Head of caudate nucleus (tissue), 42 donors: ENCODE measurements around the gene PPP1R12C.
A peak's percentile ranks its signal among the peaks of the same experiment; 100 is the strongest.

ENCODE experiments used
- DNase-seq, 42 donors: peaks; one replicate each; pipeline versions ENCODE4 v3.0.0 to v3.0.0-alpha.2; 2020 to 2021; ENCODE audit warnings: mixed read lengths in 7 of 42
- intact Hi-C: fragments of 100-400 bp; cut with DNase I; formaldehyde crosslinking; loops from one replicate; pipeline ENCODE4 v1.15.0; 2022

PPP1R12C gene

DNA sequence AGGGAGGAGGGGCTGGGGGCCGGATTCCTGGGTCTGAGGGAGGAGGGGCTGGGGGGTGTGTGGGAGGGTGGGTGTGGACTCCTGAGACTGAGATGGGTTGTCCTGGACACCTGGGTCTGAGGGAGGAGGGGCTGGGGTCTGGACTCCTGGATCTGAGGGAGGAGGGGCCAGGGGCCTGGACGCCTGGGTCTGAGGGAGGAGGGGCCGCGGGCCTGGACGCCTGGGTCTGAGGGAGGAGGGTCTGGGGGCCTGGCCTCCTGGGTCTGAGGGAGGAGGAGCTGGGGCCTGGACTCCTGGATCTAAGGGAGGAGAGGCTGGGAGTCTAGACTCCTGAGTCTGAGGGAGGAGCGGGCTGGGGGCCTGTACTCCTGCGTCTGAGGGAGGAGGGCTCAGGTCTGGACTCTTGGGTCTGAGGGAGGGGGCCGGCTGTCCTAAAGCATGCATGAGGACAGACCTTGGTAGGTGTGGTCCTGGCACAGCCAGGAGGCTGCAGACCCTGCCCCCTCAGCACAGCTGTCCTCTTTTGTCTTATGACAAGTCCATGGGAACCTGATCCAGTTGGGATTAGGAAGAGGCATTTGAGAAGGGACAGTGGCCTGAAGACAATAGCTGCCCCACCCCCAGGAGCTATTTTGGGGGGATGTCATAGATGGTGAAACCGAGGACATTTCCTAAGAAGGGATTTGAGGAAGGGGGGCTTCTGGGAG, 30.3 kb upstream of the PPP1R12C start:
- no peak for DNase-seq
- intact Hi-C loops: no loop called here

DNA sequence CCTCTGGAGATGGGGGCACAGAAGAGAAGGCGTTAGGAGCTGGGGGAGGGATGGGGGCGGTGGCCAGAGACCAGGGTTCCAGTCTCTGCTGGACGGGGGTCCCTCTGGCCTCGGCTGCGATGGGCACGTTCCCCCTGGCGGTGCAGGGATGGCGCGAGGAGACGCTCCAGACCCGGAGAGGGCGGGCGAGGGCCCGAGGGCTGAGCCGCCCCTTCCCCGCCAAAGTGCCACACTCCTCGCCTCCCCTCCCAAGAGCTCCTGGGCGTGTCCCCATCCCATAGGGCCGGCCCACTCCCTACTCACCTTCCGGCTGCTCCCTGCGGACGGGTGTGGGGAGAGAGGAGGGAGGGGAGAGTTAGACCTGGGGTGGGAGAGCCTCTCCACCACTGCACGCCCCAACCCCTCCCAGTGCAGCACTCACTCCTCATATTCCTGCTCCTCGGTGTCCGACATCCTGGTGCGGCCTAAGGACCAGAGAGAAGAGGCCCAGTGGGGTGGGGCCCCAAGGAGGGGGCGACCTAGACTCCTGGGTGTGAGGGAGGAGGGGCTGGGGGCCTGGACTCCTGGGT, 29.4 kb upstream of the PPP1R12C start:
- no peak for DNase-seq
- intact Hi-C loops: no loop called here

DNA sequence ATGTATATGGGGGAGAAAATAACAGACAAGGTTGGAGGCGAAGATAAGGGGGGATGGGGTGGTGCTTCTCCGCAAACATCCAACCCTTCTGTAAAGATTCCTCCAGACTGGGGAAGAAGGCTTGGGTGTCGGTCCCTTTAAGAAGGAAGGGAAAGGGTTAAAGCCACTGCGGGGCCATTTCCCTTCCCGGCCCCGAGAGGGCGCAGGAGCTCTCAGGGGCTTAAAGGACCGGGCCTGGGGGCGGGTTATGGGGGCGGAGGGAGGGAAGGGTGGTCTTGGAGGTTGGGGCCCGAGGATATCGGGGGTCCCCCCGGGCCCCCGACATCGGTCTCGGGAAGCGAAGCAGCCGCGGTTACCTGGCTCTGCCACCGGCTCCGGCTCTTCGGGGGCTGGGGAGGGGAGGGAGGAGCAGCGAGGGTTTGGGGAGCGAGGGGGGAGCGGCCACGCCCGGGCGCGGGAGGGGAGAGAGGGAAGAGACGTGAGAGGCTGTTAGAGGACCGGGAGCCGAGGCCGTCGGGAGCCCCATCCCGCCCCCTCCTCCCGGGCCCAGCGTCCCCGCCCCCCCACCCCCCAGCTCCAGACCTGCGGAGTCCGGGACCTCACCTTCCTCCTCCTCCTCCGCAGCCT, 28.8 kb upstream of the PPP1R12C start:
- intact Hi-C loops: no loop called here
- no peak for DNase-seq

DNA sequence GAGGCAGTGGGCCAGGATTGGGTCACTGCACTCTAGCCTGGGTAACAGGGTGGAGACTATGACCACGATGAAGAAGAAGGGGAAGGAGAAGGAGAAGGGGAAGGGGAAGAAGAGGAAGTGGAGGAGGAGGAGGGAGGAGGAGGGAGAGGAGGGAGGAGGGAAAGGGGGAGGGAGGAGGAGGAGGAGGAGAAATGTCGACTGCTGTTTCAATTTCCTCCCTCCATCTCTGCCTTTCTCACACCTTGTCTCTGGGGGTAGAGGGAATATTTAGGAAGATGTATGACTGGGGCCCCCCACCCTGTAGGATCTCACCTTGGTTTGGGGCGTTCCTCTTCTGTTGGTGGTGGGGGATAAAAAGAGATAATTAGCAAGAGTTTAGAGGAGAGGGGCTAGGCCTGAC, 27.8 kb upstream of the PPP1R12C start:
- intact Hi-C loops: no loop called here
- DNase-seq: no peak

DNA sequence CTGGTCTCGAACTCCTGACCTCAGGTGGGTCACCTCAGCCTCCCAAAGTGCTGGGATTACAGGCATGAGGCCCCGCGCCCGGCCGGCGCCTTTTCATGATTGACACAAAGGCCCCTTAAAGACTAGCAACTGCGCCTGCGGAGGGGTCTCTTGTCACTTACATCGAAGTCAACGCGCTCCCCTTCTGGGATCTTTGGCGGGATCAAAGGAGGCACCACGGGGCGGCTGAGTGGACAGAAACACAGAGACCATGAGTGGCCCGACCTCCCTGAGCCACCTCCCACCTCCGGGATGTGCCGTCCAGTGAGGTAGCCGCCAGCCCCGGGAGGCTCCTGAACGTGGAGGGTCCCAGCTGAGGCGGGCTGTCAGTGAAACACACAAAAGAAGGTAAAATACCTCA, 24.3 kb upstream of the PPP1R12C start:
- intact Hi-C loops: loop anchor here (5.0 kb wide), 1 partner anchor 361 kb away; no protein-coding TSS in a partner anchor
- DNase-seq: peak in 1 of 42 donors; percentile 11

DNA sequence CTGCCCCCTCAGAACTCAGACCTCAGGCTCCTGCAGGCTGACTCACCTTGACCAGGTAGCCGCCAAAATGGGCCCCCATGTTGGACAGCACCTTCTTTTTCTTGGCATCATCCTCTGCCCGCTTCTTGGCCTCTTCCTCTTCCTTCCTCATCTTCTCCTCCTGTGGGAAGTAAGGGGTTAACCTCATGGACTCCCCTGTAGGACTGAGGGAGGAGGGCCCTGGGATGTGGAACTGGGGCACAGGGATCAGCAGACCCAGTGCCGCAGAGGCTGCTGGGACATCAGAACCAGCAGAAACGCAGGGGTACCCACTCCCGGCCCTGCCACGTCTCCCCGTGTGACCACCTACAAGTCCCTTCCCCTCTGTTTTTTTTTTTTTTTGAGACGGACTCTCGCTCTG, 20.5 kb upstream of the PPP1R12C start:
- intact Hi-C loops: no loop called here
- DNase-seq: no peak

DNA sequence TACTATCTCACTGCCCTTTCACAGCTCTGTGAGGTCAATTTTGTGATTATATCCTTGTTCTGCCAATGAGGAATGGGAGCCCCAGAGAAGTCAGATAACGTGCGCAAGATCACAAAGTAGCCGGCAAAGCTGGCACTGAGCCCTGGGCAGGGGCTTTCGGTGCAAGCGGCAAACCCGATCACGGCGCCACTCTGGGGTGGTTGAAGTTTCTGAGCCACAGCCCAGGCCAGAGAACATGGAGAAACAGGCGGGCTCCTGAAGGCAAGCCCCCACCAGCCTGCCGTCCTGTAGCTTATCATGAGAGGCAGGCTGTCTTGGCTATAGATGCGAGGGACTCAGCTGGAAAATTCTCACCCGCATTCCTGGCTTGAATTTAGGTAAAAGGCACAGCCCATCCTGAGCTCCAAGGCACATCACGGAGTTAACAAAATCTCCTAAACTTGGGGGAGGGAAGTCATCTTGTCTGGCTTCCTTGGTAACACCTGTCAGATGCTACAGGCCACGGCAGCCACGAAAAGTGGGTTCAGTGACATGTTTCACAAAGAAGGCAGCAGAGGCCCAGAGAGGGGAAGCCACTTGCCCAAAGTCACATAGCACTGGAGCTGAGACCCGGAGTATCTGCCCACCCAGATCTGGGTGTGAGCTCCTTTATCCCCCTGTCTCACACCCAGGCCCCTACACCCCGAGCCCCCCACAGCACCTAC, 19.1 kb upstream of the PPP1R12C start:
- no peak for DNase-seq
- intact Hi-C loops: no loop called here

DNA sequence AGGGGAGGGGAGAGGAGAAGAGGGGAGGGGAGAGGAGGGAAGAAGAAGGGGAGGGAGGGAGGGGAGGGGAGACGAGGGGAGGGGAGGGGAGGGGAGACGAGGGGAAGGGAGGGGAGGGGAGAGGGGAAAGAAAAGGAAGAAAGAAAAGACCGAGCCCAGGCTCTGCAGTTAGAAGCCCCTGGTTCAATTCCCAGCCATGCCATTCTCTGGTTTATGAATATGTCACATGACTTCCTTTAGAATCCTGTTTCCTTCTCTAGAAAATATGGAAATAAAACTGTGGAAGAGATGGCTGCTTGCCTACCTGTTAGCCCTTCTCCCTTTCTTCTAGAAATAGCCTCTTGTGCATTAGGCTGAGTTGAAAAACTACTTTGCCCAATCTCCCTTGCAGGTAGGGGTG, 17.3 kb upstream of the PPP1R12C start:
- intact Hi-C loops: no loop called here
- DNase-seq: no peak

DNA sequence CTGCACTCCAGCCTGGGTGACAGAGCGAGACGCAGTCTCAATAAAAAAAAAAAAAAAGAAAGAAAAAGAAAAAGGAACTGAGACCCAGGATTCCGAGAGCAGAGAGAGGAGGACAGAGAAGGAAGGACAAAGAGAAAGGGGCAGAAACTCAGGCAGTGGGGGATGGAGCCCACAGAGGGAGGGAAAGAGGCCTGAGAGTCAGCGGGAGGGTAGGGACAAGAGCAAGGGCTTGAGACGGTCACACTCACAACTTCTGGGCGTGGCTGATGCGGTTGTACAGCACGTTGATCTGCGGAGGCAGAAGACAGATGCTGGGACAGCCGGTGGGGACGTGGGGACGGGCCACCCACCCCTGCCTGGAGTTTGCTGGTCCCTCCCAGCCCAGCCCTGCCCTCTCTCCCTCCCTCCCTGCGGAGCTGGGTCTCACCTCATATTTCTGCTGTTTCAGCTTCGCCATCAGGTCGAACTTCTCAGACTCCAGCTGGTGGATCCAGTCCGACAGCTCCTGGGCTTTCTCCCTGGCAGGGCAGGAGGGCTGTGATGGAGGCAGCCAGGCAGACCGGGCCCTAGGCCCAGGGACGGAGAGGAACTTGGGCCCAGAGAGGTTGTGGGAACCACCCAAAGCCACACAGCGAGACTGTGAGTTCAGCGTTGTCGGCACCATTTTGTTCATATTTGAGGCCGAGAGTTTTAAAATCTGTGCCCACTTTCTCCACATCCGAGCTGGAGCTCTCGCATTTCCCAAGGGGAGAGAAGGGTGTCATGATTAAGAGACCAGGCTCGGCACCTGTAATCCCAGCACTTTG, 16.4 kb upstream of the PPP1R12C start:
- DNase-seq: no peak
- intact Hi-C loops: no loop called here

DNA sequence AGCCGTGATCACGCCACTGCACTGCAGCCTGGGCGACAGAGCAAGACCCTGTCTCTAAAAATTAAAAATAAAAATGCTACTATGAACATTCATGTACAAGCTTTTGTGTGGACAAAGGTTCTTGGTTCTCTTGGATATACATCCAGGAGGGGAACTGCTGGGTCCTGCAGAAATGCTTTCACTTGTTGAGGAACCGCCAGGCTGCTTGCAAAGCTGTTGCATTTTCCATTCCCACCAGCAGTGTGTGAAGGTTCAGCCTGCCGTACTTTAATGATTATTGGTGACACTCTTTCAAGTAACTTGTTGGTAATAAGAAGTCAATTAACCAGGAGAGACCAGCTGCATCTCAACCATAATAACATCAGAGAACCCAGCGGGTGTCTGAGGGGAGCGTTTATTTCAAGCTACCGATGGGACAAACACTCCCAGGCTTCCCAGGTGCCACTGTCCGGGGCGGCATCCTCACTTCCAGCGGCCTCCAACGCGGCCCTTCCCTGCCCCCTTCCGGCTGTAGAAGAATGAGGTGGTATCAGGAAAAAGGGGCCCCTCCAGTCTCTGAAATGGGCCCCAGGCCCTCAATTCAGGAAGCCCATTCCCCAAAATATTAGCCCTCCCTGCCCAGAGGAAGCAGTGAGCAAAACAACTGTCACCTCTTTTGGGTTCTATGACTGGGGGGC, 15.2 kb upstream of the PPP1R12C start:
- DNase-seq: no peak
- intact Hi-C loops: no loop called here

DNA sequence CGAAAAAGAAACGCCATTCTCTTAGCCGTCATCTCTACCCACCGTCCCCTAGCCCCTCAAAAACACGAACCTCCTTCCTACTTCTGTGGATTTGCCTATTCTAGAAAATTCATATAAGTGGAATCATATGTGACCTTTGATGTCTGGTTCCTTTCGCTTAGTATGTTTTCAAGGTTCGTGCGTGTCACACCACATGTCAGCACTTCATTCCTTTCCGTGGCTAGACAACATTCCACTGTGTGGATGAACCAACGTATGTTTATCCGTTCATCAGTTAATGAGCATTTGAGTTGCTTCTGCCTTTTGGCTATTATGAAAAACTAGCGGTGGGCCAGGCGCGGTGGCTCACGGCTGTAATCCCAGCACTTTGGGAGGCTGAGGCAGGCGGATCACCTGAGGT, 14.0 kb upstream of the PPP1R12C start:
- no peak for DNase-seq
- intact Hi-C loops: no loop called here

DNA sequence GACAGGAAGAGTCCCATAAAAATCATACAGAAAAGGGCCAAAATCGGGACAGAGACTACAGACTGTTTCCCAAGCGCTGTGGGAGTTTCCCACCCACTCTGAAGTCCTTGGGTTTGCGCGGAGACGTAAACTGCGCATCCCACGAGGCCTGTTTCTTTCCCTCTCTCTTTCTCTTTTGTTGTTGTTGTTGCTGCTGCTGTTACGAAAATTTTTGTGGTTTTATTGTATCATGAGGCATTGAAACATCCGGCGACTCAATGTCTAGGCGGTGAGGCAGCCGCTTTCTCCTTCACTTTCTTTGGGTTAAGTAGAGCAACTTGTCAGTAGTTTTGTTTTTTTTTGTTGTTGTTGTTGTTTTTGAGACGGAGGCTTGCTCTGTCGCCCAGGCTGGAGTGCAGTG, 1.6 kb upstream of the PPP1R12C start:
- DNase-seq: no peak
- intact Hi-C loops: no loop called here

DNA sequence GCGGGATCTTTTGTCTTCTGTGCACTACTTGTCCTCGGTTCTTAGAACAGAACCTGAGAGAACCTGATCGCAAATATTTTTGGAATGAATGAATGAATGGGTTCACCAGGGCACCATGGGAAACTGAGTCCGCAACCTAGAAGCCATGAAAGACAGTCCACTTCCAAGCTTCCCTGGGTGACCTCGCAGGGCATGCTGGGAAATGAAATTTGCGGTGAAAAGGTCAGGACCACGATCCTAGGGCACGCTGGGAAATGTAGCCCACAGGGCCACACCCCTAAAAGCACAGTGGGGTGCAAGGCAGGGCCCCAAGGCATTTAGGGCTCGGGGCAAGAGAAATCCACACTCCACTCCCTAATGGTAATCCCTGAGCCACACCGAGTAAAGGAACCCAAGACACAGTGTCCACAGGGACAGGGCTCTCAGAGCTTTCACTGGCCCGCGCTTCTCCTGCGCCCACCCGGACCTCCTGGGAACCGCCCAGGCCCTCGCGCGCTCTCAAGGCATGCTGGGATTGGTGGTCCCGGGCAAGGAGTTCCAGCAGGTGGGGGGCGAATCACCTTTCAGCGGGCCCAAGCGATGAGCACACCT, 1.1 kb upstream of the PPP1R12C start:
- DNase-seq: peak; percentile 71 to 93 (median 82)
- intact Hi-C loops: no loop called here

DNA sequence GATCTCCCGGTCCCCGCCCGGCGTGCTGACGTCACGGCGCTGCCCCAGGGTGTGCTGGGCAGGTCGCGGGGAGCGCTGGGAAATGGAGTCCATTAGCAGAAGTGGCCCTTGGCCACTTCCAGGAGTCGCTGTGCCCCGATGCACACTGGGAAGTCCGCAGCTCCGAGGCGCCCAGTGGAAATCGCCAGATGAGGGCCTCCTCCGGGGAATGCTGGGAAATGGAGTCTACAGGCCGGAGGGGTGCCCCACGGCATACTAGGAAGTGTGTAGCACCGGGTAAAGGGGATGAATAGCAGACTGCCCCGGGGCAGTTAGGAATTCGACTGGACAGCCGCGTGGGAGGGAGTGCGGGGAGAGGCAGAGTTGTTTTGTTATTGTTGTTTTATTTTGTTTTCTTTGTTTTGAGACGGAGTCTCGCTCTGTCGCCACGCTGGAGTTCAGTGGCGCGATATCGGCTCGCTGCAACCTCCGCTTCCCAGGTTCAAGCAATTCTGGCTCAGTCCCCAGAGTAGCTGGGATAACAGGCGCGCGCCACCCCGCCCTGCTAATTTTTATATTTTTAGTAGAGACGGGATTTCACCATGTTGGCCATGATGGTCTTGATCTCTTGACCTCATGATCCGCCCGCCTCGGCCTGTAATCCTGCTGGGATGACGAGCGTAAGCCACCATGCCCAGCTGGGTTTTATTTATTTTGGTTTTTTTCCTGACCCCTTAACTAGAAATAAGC, 390 bp upstream of the PPP1R12C start:
- DNase-seq: peak; percentile 98 to 100 (median 99)
- intact Hi-C loops: no loop called here

DNA sequence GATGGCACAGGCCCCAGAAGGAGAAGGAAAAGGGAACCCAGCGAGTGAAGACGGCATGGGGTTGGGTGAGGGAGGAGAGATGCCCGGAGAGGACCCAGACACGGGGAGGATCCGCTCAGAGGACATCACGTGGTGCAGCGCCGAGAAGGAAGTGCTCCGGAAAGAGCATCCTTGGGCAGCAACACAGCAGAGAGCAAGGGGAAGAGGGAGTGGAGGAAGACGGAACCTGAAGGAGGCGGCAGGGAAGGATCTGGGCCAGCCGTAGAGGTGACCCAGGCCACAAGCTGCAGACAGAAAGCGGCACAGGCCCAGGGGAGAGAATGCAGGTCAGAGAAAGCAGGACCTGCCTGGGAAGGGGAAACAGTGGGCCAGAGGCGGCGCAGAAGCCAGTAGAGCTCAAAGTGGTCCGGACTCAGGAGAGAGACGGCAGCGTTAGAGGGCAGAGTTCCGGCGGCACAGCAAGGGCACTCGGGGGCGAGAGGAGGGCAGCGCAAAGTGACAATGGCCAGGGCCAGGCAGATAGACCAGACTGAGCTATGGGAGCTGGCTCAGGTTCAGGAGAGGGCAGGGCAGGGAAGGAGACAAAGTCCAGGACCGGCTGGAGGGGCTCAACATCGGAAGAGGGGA, 1.1 kb downstream of the PPP1R12C start:
- DNase-seq: peak; percentile 65 to 90 (median 82)

DNA sequence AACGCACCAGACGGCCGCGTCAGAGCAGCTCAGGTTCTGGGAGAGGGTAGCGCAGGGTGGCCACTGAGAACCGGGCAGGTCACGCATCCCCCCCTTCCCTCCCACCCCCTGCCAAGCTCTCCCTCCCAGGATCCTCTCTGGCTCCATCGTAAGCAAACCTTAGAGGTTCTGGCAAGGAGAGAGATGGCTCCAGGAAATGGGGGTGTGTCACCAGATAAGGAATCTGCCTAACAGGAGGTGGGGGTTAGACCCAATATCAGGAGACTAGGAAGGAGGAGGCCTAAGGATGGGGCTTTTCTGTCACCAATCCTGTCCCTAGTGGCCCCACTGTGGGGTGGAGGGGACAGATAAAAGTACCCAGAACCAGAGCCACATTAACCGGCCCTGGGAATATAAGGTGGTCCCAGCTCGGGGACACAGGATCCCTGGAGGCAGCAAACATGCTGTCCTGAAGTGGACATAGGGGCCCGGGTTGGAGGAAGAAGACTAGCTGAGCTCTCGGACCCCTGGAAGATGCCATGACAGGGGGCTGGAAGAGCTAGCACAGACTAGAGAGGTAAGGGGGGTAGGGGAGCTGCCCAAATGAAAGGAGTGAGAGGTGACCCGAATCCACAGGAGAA, 1.9 kb downstream of the PPP1R12C start:
- no peak for DNase-seq
- intact Hi-C loops: no loop called here

More for the DNA sequence above, 1.1 kb downstream of the PPP1R12C start:
- intact Hi-C loops: no loop called here
